GM21528 (cell line): ENCODE results near the gene MRGPRF.

Experiments
- ATAC-seq: cut with Tn5 transposase; IDR thresholded peaks from one replicate; pipeline ENCODE4 v1.9.1; 2021; ENCODE audit warnings: mild to moderate bottlenecking, moderate library complexity; ENCODE audit not compliant: unreplicated experiment, low FRiP score

The MRGPRF gene

GRCh38 chr11:69013009-69013951, at the start of gene MRGPRF:
TSS of gene MRGPRF (minus strand) at chr11:69013246. CDS start at chr11:69009901, 3,345 bp downstream.
- ATAC-seq: no peak

GRCh38 chr11:69062169-69062855, 49.3 kb upstream of the MRGPRF start:
- no peak for ATAC-seq

GRCh38 chr11:69061713-69062053, 48.6 kb upstream of the MRGPRF start:
- ATAC-seq: no peak

GRCh38 chr11:69060806-69061712, 48.0 kb upstream of the MRGPRF start:
- ATAC-seq: no peak

GRCh38 chr11:69059985-69060384, 46.9 kb upstream of the MRGPRF start:
- no peak for ATAC-seq

- ATAC-seq: no peak
Measured at GRCh38 chr11:69059429-69059828, 46.4 kb upstream of the MRGPRF start.

- ATAC-seq: no peak
Measured at GRCh38 chr11:69058511-69059270, 45.6 kb upstream of the MRGPRF start.

- no peak for ATAC-seq
Measured at GRCh38 chr11:69057801-69058200, 44.8 kb upstream of the MRGPRF start.

GRCh38 chr11:69057236-69057635, 44.2 kb upstream of the MRGPRF start:
- ATAC-seq: no peak

- ATAC-seq: peak; percentile 69
Measured at GRCh38 chr11:69055598-69056516, 42.8 kb upstream of the MRGPRF start.

- no peak for ATAC-seq
Measured at GRCh38 chr11:69055212-69055586, 42.2 kb upstream of the MRGPRF start.

- no peak for ATAC-seq
Measured at GRCh38 chr11:69054397-69055211, 41.6 kb upstream of the MRGPRF start.

- ATAC-seq: no peak
Measured at GRCh38 chr11:69053546-69054396, 40.7 kb upstream of the MRGPRF start.

- no peak for ATAC-seq
Measured at GRCh38 chr11:69053169-69053477, 40.1 kb upstream of the MRGPRF start.

GRCh38 chr11:69052343-69053168, 39.5 kb upstream of the MRGPRF start:
- ATAC-seq: no peak
